Stimulated activated CD4-positive, alpha-beta T cell treated with anti-CD3 and anti-CD28 coated beads, Interleukin-4, amount 100 ng/mL, for 48 hours (primary cell): ENCODE data around the gene TACC2.
"Not testable (repeated sequence)": the region's sequence is repeated elsewhere in the genome, so short reads cannot be mapped to it uniquely, and the experiment has no call there.

Experiments used
- DNase-seq, 2 donors: peaks; one replicate each; pipeline ENCODE4 v3.0.0-alpha.2; 2020; ENCODE audit warnings: low read depth in 2 of 2

TACC2 gene

GRCh38 chr10:121988361-121989324 lies at the start of gene TACC2:
Gene TACC2, plus strand, starts transcription at chr10:121989163. Its CDS starts 32,819 bp downstream, at chr10:122021982.
- no peak for DNase-seq

- no peak for DNase-seq
Measured at GRCh38 chr10:121941532-121941931, 47.4 kb upstream of the TACC2 start.

- DNase-seq: no peak
Measured at GRCh38 chr10:121942749-121943416, 46.1 kb upstream of the TACC2 start.

DNA sequence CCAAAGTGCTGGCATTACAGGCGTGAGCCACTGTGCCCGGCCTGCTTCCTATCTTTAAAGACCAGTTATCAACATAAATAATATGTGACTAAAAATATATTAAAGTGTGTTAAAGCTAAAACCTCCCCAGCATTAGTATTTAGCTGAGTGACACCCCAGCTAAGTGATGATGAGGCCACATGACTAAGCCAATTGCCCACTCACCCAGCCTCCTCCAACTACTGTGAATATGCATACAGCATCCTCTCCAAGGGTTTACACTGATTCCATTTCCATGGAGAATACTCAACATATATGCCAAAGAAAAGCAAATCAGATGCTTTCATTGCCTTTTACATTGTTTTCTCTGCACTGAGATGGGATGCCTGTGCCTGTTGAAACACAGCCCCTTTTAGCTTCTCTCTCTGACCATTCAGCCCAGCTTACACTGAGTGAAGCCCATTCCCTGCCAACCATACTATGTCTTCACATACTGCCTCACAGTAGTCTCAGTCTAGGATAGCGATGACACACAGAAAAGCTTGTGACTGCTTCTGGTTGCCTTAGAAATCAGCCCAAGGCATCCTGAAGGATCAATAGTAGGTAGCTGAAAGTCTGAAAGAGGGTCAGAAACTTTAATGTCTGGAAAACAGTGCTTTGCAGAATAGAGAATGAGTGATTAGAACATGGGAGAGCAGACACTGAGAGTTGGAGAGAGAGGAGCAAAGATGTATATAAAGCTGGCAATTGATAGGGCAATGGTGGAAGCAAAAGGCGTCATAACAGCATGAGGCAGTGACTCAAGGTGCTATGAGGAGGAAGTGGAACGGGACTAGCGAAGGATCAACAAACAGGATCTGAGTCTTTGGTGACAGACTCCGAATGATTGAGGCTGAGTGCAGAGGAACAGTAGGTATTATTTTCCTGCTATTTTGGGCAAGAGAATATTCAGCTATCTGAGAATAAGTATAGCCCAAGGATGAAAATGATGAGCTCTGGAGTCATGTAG lies 41.3 kb upstream of the TACC2 start:
- no peak for DNase-seq

DNA sequence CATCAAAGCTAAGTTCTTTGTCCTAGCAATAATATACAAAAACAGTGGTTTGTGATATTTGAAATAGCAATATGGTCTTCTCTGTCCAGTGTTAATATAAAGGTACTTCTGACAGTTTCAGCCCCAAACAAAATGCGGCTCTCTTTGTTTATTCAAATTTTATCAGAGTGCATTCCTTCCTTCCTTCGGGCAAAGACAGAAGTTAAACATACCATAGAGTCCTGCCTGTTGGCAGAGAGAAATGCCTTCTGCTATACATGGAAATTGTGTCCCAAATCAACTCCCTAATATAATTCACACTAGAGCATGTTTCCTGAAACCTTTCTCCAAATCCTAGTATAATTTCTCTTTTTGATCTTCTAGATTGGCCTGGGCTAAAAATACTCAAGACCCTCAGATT lies 39.9 kb upstream of the TACC2 start:
- no peak for DNase-seq

- no peak for DNase-seq
Measured at GRCh38 chr10:121949451-121949850, 39.5 kb upstream of the TACC2 start.

- DNase-seq: no peak
Measured at GRCh38 chr10:121952226-121952625, 36.7 kb upstream of the TACC2 start.

- no peak for DNase-seq
Measured at GRCh38 chr10:121956111-121957061, 32.6 kb upstream of the TACC2 start.

DNA sequence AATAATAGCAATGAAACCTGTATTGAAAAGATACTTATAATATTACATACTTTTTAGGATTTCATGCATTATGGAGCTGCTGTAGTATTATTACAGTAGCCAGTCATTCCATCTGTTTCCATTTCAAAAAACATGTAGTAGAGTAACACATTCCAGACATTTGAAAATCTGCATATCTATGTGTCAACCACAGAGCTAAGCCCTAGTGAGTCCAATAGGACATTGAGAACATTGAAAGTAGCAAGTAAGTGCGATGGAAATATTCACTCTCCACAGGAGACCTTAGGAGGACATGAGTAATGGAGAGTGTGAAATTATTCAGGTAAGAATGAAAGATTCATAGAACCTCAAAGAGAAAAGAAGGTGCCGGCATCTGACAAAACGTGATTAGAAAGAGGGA lies 29.3 kb upstream of the TACC2 start:
- no peak for DNase-seq

- DNase-seq: no peak
Measured at GRCh38 chr10:121961456-121961855, 27.5 kb upstream of the TACC2 start.

DNA sequence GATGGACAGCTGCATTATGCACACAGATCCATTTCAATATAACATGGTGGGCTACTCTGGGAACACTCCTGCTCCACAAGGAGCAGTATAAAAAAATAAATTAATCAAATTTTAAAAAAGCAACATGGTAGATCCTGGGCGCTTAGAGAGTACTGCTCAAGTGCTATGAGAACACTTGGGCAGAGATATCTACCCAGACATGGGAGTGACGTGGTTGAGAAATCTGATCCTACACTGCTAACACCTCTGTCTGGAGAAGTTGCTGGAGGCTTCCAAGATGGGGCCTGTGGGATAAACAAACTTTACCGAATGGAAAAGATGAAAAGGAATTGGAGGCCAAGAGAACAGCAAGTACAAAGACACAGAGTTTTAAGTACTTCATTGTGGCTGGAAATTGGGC lies 23.0 kb upstream of the TACC2 start:
- DNase-seq: no peak

- not testable (repeated sequence) for DNase-seq
Measured at GRCh38 chr10:121969086-121969485, 19.9 kb upstream of the TACC2 start.

GRCh38 chr10:121974019-121974534 lies 14.9 kb upstream of the TACC2 start:
- DNase-seq: no peak

DNA sequence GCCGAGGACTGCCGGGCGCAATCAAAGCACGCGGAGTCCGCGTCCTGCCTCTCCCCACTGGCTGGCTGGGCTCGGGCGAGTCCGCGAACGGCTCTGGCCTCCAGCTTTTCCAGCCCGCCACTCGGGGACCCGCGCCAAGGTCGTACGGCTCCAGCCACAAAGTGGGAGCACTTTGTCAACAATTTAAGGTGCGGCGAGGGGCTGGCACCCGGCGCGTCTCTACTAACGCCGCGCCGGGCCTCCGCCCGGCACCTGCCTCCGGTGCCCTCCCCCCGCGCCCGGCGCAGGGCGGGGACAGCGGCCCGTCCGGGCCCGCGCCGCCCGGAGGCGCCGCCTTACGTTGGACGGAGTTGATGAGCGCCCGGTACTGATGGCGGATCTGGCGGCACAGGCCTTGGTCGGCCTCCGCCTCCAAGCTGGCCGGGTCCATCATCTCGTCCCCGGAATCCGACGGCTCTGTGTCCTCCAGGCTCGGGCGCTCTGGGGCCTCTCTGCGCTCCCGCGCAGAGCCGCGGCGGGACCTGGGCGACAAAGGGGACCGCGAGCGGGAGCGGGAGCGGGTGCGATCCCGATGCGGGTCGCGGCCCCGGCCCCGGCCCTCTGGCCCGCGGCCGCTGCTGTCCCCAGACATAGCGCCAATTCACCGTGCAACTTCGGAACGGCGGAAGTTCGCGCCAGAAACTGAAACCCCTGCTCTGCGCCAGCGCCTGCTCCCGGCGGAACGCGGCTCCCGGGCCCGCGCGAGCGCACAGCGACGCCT lies 14.2 kb upstream of the TACC2 start, which contains the start of gene NSMCE4A:
Gene NSMCE4A, minus strand, starts transcription at position 683 of the 760 bp plus-strand sequence. Its CDS starts 52 bp downstream, at position 631.
- peak; percentile 66 to 72 for DNase-seq

DNA sequence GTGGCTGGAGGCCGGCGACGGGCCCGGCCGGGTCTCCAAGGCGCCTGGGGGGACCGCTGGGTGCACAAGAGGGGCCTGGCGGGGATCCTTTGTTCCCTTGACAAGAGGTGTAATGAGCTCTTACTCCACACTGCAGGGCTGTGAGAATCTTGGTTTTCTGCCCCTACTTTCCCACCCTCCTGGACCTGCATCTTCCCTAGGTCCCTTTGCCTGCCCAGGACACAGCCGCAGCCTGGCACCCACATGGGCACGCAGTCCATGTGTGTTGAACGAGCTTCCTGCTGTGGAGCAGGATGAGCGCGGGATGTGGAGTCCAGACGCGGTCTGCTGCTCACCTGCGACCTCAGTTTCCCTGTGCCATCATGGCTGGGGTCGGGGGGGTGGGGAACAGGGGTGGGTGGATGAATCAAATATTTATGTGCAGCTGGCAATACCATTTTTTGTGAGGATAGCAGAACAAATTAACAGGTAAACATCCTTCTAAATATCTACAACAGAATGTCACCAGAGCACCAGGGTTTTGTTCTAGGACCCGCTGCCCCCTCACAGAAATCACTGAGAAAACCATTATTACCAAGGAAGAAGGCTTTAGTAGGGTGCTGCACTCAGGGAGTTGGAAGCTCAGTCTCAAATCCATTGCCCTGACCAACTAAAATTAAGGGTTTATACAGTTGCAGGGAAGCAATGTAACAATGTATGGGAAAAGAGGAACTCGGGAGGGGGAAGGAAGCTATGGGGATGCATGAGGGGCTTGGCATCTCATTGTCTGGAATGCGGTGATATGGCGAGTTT lies 13.5 kb upstream of the TACC2 start:
- DNase-seq: no peak

DNA sequence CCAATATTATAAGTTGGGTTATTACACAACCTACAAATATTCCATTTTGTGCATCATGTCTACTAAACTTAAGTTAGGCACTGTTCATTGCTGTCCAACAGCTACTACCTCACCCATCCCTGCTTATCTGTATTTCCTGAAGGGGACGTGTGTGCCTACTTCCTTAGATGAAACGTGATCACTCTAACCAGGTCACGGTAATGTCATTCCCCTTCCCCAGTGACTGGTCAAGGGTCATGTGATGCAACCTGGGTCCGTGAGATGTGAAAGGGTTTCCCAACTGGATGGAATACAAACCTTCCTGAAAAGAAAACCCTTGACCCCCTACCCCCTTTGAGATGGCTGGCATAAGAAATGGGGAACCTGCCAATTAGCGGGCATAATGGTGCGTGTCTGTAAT lies 12.4 kb upstream of the TACC2 start:
- DNase-seq: no peak

GRCh38 chr10:121978511-121978910 lies 10.5 kb upstream of the TACC2 start:
- no peak for DNase-seq

DNA sequence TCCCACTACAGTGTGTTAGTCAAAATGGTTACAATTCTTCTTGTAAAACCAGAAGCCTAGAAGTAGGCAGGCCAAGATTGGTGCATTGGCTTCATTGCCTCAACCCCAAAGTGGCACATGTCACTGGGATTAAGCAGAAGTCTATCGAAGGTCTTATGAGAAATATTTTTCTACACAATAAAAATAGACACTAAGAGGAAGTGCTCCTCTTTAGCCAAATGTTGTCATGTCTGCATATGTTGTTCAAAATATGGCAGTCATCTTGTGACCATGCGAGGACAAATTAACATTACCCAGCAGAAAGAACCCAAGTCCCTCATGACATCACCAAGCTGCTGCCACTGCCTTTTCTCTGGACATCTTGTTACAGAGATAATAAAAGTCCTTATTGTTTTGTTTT lies 7.6 kb upstream of the TACC2 start:
- DNase-seq: no peak

GRCh38 chr10:121983852-121984251 lies 5.1 kb upstream of the TACC2 start:
- DNase-seq: no peak
